Measurements from ENCODE around the gene TNFRSF12A.

DNA sequence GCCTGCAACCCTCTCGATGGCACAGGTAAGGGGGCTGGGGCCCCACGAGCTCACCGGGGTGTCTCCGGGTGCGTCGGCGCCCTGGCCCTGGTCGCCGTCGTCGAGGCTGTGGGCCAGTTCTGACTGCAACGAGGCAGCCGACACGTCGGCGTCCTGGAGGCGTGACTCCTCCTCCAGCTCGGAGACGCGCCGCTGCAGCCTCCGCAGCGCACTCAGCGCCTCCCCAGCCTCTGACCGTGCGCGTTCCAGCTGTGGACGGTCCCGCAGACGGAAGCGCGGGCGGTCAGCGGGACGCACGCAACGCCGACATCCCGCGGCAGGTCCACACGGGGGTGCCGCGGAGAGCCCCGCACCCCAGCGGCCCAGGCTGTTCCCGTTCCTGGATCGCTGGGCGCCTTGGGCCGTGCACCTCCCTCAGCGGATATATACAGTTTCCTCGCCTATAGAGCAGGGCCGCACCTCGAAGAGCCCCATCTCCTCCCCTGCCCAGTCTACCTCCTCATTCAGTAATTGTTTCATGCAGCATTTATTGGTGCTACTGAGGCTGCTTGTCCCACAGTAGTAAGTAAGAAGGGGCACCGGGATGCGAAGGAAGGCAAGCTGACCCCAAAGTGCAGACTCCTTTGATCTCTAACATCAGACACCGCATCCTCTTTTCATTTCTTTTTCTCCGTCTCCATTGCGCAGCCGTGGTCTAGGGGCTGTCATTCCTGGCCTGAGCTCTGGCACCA is 9.5 kb downstream of the TNFRSF12A start:
- TF ChIP-seq POLR2A (IDR thresholded peaks at IDR 0.05; ENCODE audit: low read length) (no peak), GATA1 (IDR thresholded peaks at IDR 0.05; ENCODE audit: low read depth, low read length) (no peak)
